Tibial artery (tissue), 4 donors: ENCODE measurements around the gene PLA2G2A.

ENCODE experiments used
- DNase-seq, 2 donors: peaks; one replicate each; pipeline ENCODE4 v3.0.0-alpha.2; 2019
- H3K27ac ChIP-seq, 2 donors: fragments of 200-600 bp; sonication (generic) in 1 of 2; 1 replicate in 1 of 2; 2 replicates in 1 of 2; pipeline ENCODE4 v1.5.1; 2018 to 2019; ENCODE audit warnings: mild to moderate bottlenecking in 1 of 2
- H3K27me3 ChIP-seq, 2 donors: fragments of 200-600 bp; sonication (generic) in 1 of 2; one replicate each; pipeline versions ENCODE4 v1.5.1 to v1.6.0; 2016 to 2019
- H3K36me3 ChIP-seq, 3 donors: fragments of 200-600 bp; sonication (generic) in 2 of 3; one replicate each; pipeline ENCODE4 v1.5.1; 2016 to 2019; ENCODE audit warnings: mild to moderate bottlenecking in 2 of 3
- H3K4me1 ChIP-seq, 4 donors: fragments of 200-600 bp; sonication (generic) in 2 of 4; 1 replicate in 3 of 4; 2 replicates in 1 of 4; pipeline ENCODE4 v1.5.1; 2016 to 2019
- H3K4me3 ChIP-seq, 2 donors: fragments of 200-600 bp; sonication (generic) in 1 of 2; 1 replicate in 1 of 2; 2 replicates in 1 of 2; pipeline ENCODE4 v1.5.1; 2018 to 2019; ENCODE audit warnings: mild to moderate bottlenecking in 2 of 2
- H3K9me3 ChIP-seq, 3 donors: fragments of 200-600 bp; sonication (generic) in 1 of 3; one replicate each; pipeline ENCODE4 v1.5.1; 2016 to 2019
- CTCF ChIP-seq, 2 experiments: fragments of 200-600 bp in 1 of 2; fragments of 450-650 bp in 1 of 2; IDR thresholded peaks; one replicate each; pipeline ENCODE4 v1.5.1; 2017 to 2019; ENCODE audit warnings: antibody characterized with exemption in 2 of 2, mild to moderate bottlenecking in 1 of 2, moderate library complexity in 1 of 2
- intact Hi-C: fragments of 100-400 bp; cut with DNase I; formaldehyde crosslinking; loops from one replicate; pipeline ENCODE4 v1.15.0; 2023; ENCODE audit warnings: low total_unique reads

Gene PLA2G2A

GRCh38 chr1:19978143-19978542 is 1.3 kb downstream of the PLA2G2A start:
- no peaks in the 10 kb centered on the region for H3K4me1 ChIP-seq
- no peak for DNase-seq
- no peak overlapping the region for H3K27ac ChIP-seq
- H3K4me3 ChIP-seq: no peak overlapping the region
- peaks cover 0 to 13% of the 10 kb centered on the region in 2 donors for H3K27me3 ChIP-seq
- no peaks in the 10 kb centered on the region for H3K36me3 ChIP-seq
- H3K9me3 ChIP-seq: no peaks in the 10 kb centered on the region
- intact Hi-C loops: loop anchor here (5.0 kb wide), 1 partner anchor 174 kb away; no protein-coding TSS in a partner anchor
- TF ChIP-seq CTCF (IDR thresholded peaks at IDR 0.05): no peak

GRCh38 chr1:19976317-19977003 is 3.0 kb downstream of the PLA2G2A start:
- Histone ChIP-seq H3K27ac (no peak overlapping the region), H3K27me3 (peaks cover 0 to 9% of the 10 kb centered on the region in 2 donors), H3K4me3 (no peak overlapping the region), H3K36me3 (no peaks in the 10 kb centered on the region), H3K9me3 (no peaks in the 10 kb centered on the region), H3K4me1 (no peaks in the 10 kb centered on the region)
- no peak for DNase-seq
- intact Hi-C loops: loop anchor here (5.0 kb wide), 1 partner anchor 176 kb away; no protein-coding TSS in a partner anchor
- TF ChIP-seq CTCF (IDR thresholded peaks at IDR 0.05): no peak

GRCh38 chr1:19975423-19976193 is 3.8 kb downstream of the PLA2G2A start:
- no peaks in the 10 kb centered on the region for H3K36me3 ChIP-seq
- H3K27me3 ChIP-seq: peaks cover 0 to 7% of the 10 kb centered on the region in 2 donors
- no peak overlapping the region for H3K27ac ChIP-seq
- no peak for TF ChIP-seq CTCF (IDR thresholded peaks at IDR 0.05)
- DNase-seq: no peak
- no peaks in the 10 kb centered on the region for H3K9me3 ChIP-seq
- no peaks in the 10 kb centered on the region for H3K4me1 ChIP-seq
- intact Hi-C loops: loop anchor here (5.0 kb wide), 1 partner anchor 177 kb away; no protein-coding TSS in a partner anchor
- H3K4me3 ChIP-seq: no peak overlapping the region

GRCh38 chr1:19974822-19975416 is 4.5 kb downstream of the PLA2G2A start:
- intact Hi-C loops: loop anchor here (5.0 kb wide), 1 partner anchor 177 kb away; no protein-coding TSS in a partner anchor
- peaks cover 0 to 12% of the 10 kb centered on the region in 2 donors for H3K27me3 ChIP-seq
- H3K4me3 ChIP-seq: no peak overlapping the region
- H3K36me3 ChIP-seq: no peaks in the 10 kb centered on the region
- peak; percentile 47 to 69 for DNase-seq
- H3K4me1 ChIP-seq: no peaks in the 10 kb centered on the region
- TF ChIP-seq CTCF (IDR thresholded peaks at IDR 0.05): peak; percentile 65 to 68
- H3K27ac ChIP-seq: no peak overlapping the region
- H3K9me3 ChIP-seq: no peaks in the 10 kb centered on the region

GRCh38 chr1:19973616-19974015 is 5.8 kb downstream of the PLA2G2A start:
- Histone ChIP-seq H3K9me3 (no peaks in the 10 kb centered on the region), H3K27me3 (peaks cover 0 to 19% of the 10 kb centered on the region in 2 donors), H3K27ac (no peak overlapping the region), H3K4me1 (no peaks in the 10 kb centered on the region), H3K4me3 (no peak overlapping the region), H3K36me3 (no peaks in the 10 kb centered on the region)
- TF ChIP-seq CTCF (IDR thresholded peaks at IDR 0.05): no peak
- DNase-seq: no peak
- intact Hi-C loops: no loop called here
